CD4-positive, alpha-beta T cell treated with Interleukin-10 for 1 hour (primary cell): ENCODE measurements around the gene LRFN2.

Experiments
- DNase-seq: peaks from one replicate; pipeline ENCODE4 v3.0.0-alpha.2; 2020

Gene LRFN2

GRCh38 chr6:40343318-40343876, 243.8 kb downstream of the LRFN2 start:
- no peak for DNase-seq

DNA sequence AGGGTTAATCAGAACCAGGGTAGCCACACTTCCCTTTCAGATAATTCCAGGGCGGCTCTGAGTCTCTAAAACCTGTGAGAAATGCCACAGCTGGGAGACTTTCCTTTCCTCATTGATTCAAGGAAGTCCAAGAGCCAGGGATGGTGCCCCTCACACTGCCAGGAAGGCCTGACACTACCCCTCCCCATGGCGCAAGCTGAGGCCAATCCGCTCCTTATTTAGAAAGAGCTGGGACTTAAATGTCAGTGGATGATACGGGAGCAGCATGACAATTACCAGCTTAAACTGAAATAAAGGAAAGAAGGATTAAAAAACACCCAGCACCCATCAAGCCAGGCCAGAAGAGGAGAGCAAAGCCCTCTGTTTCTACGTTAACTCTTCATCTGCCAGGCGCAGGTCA, 244.4 kb downstream of the LRFN2 start:
- DNase-seq: no peak

GRCh38 chr6:40341726-40342125, 245.4 kb downstream of the LRFN2 start:
- DNase-seq: no peak
